Measurements from ENCODE around the gene TCN1. TPM values are rescaled to one million over a fixed set of nuclear protein-coding genes. Genes with fewer than 3 reads are reported as not detected.
A peak's percentile ranks its signal among the peaks of the same experiment; 100 is the strongest.

TCN1 gene
- total RNA-seq, 1 donor from 2014 or later = not detected

DNA sequence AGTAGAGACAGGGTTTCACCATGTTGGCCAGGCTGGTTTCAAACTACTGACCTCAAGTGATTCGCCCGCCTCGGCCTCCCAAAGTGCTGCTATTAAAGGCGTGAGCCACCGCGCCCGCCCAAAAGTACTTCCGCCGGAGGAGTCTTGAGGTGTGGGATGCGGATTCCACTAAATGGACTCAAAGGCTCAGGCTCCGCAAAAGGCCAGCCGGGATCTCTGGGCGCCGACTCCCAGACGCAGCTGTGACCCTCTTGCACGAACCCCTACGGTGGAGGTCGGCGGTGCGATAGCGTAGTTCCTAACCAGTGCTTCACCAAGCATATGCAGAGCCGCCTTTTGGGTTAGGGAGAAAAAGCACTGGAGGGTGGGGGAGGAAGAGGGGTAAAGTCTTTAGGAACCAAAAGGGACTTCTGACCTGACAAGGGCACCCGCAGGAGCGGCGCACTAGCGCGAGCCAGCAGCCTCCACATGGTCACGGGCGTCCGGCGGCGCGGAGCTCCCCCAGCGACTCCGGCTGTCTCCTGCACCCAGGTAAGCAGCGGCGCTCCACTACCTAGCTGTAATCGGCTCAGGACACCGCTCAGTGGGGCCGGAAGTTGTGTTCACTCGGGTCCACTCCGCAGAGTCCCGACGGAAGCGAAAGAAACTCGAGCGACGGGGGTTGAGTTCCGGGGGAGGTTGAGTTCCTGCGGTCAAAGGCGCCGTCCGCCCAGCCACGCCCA, 55.9 kb downstream of the TCN1 start, which contains the start of gene MRPL16:
TSS of gene MRPL16 (minus strand) at position 590 of the 722 bp plus-strand sequence. CDS start at position 470, 120 bp downstream.
- DNase-seq (ENCODE audit: low spot score) = peak; percentile 95

DNA sequence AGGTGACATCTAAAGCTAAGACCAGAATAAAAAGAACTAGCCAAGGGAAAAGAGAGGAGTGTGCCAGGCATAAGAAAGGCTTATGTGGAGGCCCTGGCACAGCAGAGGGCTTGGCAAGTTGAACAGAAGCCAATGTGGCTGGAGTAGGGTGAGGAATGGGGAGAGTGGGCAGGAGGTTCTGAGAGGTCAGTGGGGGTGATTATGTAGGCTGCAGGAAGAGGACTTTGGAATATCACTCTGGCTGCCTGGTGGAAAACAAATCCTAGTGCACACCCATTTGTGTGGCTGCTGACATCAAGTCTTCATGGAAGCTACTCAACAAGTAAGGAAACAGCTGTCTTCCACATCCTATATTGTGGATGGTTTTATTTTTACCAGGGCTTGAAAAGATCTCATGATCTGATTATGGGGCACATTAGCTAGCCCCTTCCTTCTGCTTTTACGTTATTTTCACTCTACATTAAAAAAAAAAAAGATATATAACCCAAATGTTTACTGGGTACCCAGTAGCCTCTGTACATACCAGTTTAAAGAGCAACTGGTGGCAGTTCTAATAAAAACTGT, 59.2 kb downstream of the TCN1 start:
- DNase-seq (ENCODE audit: low spot score) = no peak

DNA sequence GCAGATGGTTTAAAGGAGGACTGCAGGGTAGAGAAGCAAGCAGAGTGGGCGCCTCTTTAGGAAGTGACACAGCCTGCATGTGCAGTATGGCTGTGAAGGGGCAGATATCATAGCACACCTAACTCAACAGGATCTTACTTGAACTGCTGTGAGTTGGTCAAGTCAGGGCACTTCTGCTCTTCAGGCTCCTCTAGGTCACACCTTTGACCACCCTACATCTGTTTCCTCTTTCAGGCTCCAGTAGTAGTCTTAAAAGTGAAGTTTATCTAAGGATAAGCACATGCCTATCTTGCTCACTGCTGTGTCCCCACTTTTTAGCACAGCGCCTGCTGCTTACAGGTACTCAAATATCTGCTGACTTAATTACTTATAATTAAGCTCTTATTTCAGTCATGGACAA, 62.2 kb downstream of the TCN1 start:
- DNase-seq (ENCODE audit: low spot score) = no peak

Other genes with a start within 250 kb of the TCN1 start
- gene PATL1, start 197.4 kb downstream of the TCN1 start, total RNA-seq = 32.5 TPM
- not detected for gene OR10V1, start 152.6 kb downstream of the TCN1 start, total RNA-seq
- gene STX3, start 111.1 kb downstream of the TCN1 start, total RNA-seq = 24.9 TPM
- gene MRPL16, start 55.7 kb downstream of the TCN1 start, total RNA-seq = 39.5 TPM
- not detected for gene CBLIF, start 21.0 kb downstream of the TCN1 start, total RNA-seq
- not detected for gene OOSP3, start 12.3 kb upstream of the TCN1 start, total RNA-seq
- gene OOSP1, start 71.9 kb upstream of the TCN1 start, total RNA-seq = not detected
- gene OOSP4A, start 97.5 kb upstream of the TCN1 start, total RNA-seq = not detected
- not detected for gene OOSP4B, start 150.7 kb upstream of the TCN1 start, total RNA-seq
- gene OOSP2, start 173.9 kb upstream of the TCN1 start, total RNA-seq = not detected
- gene MS4A3, start 190.2 kb upstream of the TCN1 start, total RNA-seq = not detected
- 1.1 TPM for gene MS4A2, start 222.2 kb upstream of the TCN1 start, total RNA-seq

All from mesenteric fat pad (tissue), 1 donor.